ENCODE results near the gene AFF2.
A peak's percentile ranks its signal among the peaks of the same experiment; 100 is the strongest.

AFF2 gene

GRCh38 chrX:148500423-148501385 is at the start of gene AFF2:
TSS of gene AFF2 (plus strand) at chrX:148500617. CDS start at chrX:148501098, 481 bp downstream.
- in situ Hi-C loops (cut with HindIII; ENCODE audit: low sequenced_read_pairs): no loop called here
- peak within 1 kb of the TSS; percentile 43 for H3K4me3 ChIP-seq (ENCODE audit: low read depth, low read length)
- TF ChIP-seq CTCF (IDR thresholded peaks at IDR 0.05; ENCODE audit: low read depth, low read length): no peak
- peak; percentile 10 for DNase-seq (ENCODE audit: low read depth, low spot score)

GRCh38 chrX:148457279-148457678 is 43.1 kb upstream of the AFF2 start:
- no peak for TF ChIP-seq CTCF (IDR thresholded peaks at IDR 0.05; ENCODE audit: low read depth, low read length)
- no peak for DNase-seq (ENCODE audit: low read depth, low spot score)
- in situ Hi-C loops (cut with HindIII; ENCODE audit: low sequenced_read_pairs): no loop called here
- H3K4me3 ChIP-seq (ENCODE audit: low read depth, low read length): no peak overlapping the region

GRCh38 chrX:148459343-148459742 is 41.1 kb upstream of the AFF2 start:
- no peak for DNase-seq (ENCODE audit: low read depth, low spot score)
- no peak overlapping the region for H3K4me3 ChIP-seq (ENCODE audit: low read depth, low read length)
- in situ Hi-C loops (cut with HindIII; ENCODE audit: low sequenced_read_pairs): no loop called here
- TF ChIP-seq CTCF (IDR thresholded peaks at IDR 0.05; ENCODE audit: low read depth, low read length): no peak

GRCh38 chrX:148466292-148466691 is 34.1 kb upstream of the AFF2 start:
- in situ Hi-C loops (cut with HindIII; ENCODE audit: low sequenced_read_pairs): no loop called here
- no peak overlapping the region for H3K4me3 ChIP-seq (ENCODE audit: low read depth, low read length)
- no peak for DNase-seq (ENCODE audit: low read depth, low spot score)
- TF ChIP-seq CTCF (IDR thresholded peaks at IDR 0.05; ENCODE audit: low read depth, low read length): no peak

- TF ChIP-seq CTCF (IDR thresholded peaks at IDR 0.05; ENCODE audit: low read depth, low read length): no peak
- in situ Hi-C loops (cut with HindIII; ENCODE audit: low sequenced_read_pairs): no loop called here
- H3K4me3 ChIP-seq (ENCODE audit: low read depth, low read length): no peak overlapping the region
- DNase-seq (ENCODE audit: low read depth, low spot score): no peak
These were observed 30.1 kb upstream of the AFF2 start for GRCh38 chrX:148470324-148470723.

- in situ Hi-C loops (cut with HindIII; ENCODE audit: low sequenced_read_pairs): no loop called here
- no peak overlapping the region for H3K4me3 ChIP-seq (ENCODE audit: low read depth, low read length)
- TF ChIP-seq CTCF (IDR thresholded peaks at IDR 0.05; ENCODE audit: low read depth, low read length): no peak
- no peak for DNase-seq (ENCODE audit: low read depth, low spot score)
These were observed 26.4 kb upstream of the AFF2 start for GRCh38 chrX:148474030-148474429.
